Measurements from ENCODE around the gene CDKL5.

Gene CDKL5

DNA sequence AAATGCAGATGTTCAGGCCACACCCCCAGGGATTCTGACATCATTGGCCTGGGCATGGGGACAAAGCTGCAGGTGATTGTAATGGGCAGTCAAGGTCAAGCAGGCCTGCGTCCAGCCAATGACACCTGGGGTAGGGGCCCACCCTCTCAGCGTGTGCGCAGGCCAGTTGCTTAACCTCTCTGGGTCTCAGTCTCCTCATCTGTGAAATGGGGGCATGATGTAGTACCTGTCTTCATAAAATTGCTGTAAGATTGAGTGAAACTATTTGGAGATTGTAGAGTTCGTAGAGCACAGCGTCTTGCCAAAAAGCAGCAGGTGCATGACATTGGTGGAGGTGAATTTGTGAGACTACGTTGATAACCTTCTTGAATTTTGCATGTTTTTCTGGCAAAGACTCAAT, 225.3 kb downstream of the CDKL5 start:
- DNase-seq (no peak), ATAC-seq (replicated peaks) (no peak)
- no peaks in the 10 kb centered on the region for H3K4me1 Mint-ChIP-seq (ENCODE audit: low read depth in 2 of 2)
- no peaks in the 10 kb centered on the region for H3K27me3 Mint-ChIP-seq
- H3K9me3 Mint-ChIP-seq: no peaks in the 10 kb centered on the region
- H3K27ac Mint-ChIP-seq: no peak overlapping the region
- H3K36me3 Mint-ChIP-seq (ENCODE audit: insufficient read depth): no peaks in the 10 kb centered on the region
- no peak overlapping the region for H3K4me3 Mint-ChIP-seq

DNA sequence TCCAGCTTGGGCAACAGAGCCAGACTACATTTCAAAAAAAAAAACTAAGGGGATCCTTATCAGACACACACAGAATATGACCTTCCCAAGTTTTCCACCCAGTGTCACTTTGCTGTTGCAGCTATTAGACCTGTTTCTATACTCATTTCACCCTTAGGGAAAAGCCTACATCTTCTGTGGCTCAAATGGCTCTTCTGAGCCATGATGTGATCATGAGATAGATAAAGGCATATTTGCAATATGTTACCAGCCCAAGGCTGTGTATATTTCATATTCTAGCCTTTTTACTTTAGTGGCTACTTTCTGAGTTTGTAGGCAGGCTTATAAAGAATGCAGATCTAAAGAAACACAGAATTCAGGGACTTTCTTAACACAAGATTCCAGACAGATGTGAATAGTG, 227.2 kb downstream of the CDKL5 start:
- DNase-seq (no peak), ATAC-seq (replicated peaks) (no peak)
- Mint-ChIP-seq H3K9me3 (no peaks in the 10 kb centered on the region), H3K27me3 (no peaks in the 10 kb centered on the region), H3K4me3 (no peak overlapping the region), H3K27ac (no peak overlapping the region), H3K36me3 (ENCODE audit: insufficient read depth) (no peaks in the 10 kb centered on the region), H3K4me1 (ENCODE audit: low read depth in 2 of 2) (no peaks in the 10 kb centered on the region)

DNA sequence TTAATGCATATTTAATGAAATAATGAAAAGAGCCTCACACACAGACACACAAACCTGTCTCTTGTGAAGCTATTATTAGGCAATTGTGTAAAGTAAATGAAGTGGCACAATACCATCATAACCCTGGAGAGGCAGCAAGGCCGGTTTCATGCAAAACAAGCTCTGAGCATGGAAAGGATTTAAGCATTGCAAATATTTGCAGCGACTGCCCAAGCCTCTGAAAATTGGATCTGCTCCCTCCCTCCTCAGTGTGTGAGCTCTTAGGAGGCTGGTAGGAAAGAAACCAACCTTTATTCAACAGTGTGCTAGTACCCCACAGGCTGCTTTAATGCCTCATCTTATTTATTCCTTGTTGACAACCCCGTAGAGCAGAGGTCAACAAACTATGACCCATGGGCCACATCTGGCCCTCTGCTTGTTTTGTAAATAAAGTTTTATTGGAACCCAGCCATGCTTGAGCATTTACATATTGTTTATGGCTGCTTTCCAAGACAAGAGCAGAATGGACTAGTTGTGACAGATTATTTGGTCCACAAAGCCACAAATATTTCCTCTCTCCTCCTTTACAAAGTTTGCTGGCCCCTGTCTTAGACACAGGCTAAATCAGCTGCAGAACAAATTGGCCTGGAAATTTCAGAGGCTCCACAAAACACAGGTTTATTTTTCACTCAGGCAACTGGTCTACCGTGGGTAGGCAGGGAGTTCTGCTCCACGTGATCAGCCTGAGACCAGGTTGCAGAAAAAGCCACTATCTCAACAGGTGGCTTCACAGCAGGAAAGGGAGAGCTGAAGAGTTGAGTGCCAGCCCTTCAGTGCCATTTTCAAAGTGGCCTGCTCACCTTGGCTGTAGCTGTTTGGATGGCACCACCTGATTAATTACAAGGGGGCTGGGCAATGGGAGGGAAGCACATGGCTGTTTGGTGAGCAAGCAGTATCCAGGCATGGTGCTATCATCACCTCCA, 229.7 kb downstream of the CDKL5 start:
- no peak for DNase-seq
- Mint-ChIP-seq H3K4me1 (ENCODE audit: low read depth in 2 of 2) (no peaks in the 10 kb centered on the region), H3K9me3 (no peaks in the 10 kb centered on the region), H3K27ac (no peak overlapping the region), H3K4me3 (no peak overlapping the region), H3K36me3 (ENCODE audit: insufficient read depth) (no peaks in the 10 kb centered on the region), H3K27me3 (no peaks in the 10 kb centered on the region)
- ATAC-seq (replicated peaks): no peak

DNA sequence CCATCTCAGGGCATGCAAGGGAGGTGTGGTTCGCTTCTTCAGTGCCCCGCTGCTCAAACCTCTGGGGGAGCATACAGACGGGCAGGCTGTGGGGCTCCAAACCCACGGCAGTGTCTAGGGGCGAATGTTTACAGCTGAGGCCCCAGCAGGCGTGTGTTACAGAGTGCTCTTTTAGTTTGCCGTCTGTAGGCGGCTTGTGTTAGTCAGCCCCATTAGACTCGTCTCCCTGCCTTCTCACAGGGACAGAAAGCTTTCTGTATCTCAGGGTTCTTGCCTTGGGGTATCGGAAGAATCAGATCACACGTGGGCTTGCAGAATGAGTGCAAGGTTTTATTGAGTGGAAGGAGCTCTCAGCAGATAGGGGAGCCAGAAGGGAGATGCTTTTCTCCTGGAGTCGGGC, 235.9 kb downstream of the CDKL5 start:
- H3K27me3 Mint-ChIP-seq: peaks cover 0 to 7% of the 10 kb centered on the region in 2 donors
- H3K4me1 Mint-ChIP-seq (ENCODE audit: low read depth in 2 of 2): peaks cover 0 to 2% of the 10 kb centered on the region in 2 donors

DNA sequence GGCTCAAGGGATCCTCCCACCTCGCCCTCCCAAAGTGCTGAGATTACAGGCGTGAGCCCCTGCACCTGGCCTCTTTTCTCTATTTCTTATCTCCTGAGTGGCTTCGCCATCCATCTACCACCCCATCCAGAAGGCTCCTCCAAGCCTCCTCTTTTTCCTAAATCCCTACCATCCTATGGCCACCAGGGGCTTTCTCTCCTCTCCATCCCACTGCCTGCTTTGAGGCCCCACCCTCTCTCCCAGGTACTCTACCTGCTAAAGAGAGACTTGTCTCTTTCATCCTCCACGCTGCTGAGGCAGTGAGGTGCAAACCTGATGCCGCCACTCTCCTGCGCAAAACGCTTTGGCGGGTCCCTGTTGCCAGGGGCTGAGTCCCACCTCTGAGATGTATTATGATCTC, 239.5 kb downstream of the CDKL5 start:
- no peak overlapping the region for H3K27ac Mint-ChIP-seq
- ATAC-seq (replicated peaks): no peak

More for the DNA sequence above, 235.9 kb downstream of the CDKL5 start:
- Mint-ChIP-seq H3K36me3 (ENCODE audit: insufficient read depth) (no peaks in the 10 kb centered on the region), H3K4me3 (no peak overlapping the region), H3K27ac (no peak overlapping the region), H3K9me3 (no peaks in the 10 kb centered on the region)
- no peak for DNase-seq
- no peak for ATAC-seq (replicated peaks)

DNA sequence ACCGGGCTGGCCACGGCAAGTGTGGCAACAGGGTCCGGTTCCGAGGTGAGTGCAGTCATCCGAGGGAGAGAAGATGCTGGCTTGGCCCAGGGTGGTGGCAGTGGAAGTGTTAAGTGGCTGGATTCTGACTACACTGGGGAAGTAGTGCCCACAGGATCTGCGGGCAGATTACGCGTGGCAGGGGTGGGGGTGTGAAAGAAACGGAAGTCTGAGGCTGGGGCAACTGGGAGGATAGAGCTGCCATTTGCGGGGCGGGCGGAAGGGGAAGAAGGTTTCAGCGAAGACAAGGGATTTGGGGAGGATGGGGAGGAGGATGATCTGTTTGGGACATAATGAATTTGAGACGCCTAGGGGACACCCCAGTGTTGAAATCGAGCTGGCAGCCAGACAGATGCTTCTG, 241.2 kb downstream of the CDKL5 start:
- ATAC-seq (replicated peaks): no peak
- peaks cover 0 to 13% of the 10 kb centered on the region in 2 donors for H3K27me3 Mint-ChIP-seq
- H3K4me3 Mint-ChIP-seq: no peak overlapping the region
- no peaks in the 10 kb centered on the region for H3K36me3 Mint-ChIP-seq (ENCODE audit: insufficient read depth)
- no peak for DNase-seq
- H3K27ac Mint-ChIP-seq: no peak overlapping the region
- peaks cover 0 to 5% of the 10 kb centered on the region in 2 donors for H3K4me1 Mint-ChIP-seq (ENCODE audit: low read depth in 2 of 2)
- H3K9me3 Mint-ChIP-seq: no peaks in the 10 kb centered on the region

More for the DNA sequence above, 239.5 kb downstream of the CDKL5 start:
- Mint-ChIP-seq H3K4me3 (no peak overlapping the region), H3K4me1 (ENCODE audit: low read depth in 2 of 2) (peaks cover 0 to 5% of the 10 kb centered on the region in 2 donors), H3K27me3 (peaks cover 0 to 13% of the 10 kb centered on the region in 2 donors), H3K9me3 (no peaks in the 10 kb centered on the region), H3K36me3 (ENCODE audit: insufficient read depth) (no peaks in the 10 kb centered on the region)
- DNase-seq: no peak

DNA sequence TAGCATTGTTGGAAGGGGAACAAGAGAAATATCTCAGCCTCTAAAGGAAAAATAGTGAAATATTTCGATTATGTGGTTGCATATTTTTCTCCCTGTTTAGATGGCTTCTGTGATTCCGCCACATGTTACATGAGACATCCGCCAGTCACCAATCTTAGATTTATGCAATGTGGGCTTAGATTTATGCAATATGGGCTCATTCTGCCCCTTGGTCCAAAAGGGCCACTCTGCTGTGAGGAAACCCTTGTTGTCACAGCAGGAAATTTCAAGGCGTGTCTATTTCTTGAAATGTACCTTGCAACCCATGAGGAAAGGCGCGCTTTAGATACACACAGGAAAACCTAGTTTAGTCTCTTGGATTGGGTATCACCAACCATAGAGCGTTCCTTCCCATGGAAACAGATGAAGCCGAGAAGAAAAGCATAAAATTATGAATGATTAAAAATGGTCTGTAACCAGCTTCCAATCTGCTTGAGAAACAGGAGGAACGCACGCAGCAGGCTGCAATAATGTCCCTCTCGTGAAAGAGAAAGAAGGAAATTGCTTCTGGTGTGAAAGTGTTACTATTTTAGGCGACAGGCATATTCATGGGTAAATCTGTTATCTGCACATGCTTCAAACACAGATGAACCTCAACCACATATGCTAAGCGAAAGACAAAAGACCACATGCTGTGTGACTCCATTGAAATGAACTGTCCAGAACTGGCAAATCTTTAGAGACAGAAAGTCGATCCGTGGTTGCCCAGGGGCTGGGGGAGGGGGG, 242.8 kb downstream of the CDKL5 start:
- DNase-seq: no peak
- Mint-ChIP-seq H3K4me1 (ENCODE audit: low read depth in 2 of 2) (peaks cover 0 to 5% of the 10 kb centered on the region in 2 donors), H3K27ac (no peak overlapping the region), H3K36me3 (ENCODE audit: insufficient read depth) (peaks cover 2% of the 10 kb centered on the region), H3K9me3 (no peaks in the 10 kb centered on the region), H3K27me3 (peaks cover 0 to 13% of the 10 kb centered on the region in 2 donors), H3K4me3 (no peak overlapping the region)
- no peak for ATAC-seq (replicated peaks)

DNA sequence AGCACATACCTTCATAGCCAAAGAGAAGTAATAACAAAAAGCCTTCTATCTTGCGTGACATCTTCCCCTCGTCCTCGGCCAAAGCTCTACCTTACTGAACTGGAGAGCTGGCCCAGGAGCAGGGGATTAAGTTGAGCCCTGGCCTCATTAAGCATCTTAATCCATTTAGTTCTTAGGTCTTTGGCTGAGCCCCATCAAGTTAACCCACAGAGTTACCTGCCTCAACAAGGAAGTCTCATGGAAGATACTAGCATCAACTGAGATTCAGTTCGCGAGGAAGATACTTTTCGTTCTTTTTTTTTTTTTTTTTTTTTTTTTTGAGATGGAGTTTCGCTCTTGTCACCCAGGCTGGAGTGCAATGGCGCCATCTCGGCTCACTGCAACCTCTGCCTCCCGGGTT, 246.6 kb downstream of the CDKL5 start, which contains the start of gene RS1:
RS1 (minus strand) TSS at position 101 of the 400 bp plus-strand sequence; CDS start at position 61, 40 bp downstream.
- peak within 1 kb of the TSS in 1 of 2 donors; percentile 56 for H3K4me3 Mint-ChIP-seq
- no peak within 1 kb of the TSS for H3K27ac Mint-ChIP-seq
- no peak for ATAC-seq (replicated peaks)

DNA sequence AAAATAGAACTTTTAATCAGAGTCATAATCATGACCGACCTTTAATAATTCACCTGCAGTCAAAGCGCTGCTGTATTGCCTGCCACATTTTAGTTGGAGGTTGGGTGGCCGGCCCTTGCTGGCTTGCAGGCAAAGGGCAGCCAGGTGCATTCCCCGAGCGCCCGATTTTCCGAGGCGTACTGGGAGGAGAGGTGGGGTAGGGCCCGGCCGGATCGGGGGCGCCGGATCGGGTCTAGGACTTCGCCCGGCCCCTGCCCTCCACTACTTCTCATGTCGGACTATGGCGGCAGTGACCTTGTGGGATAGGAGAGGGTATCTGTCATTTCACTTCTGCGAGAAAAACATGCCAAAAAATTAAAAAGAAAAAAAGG, 249.0 kb downstream of the CDKL5 start:
- Mint-ChIP-seq H3K9me3 (no peaks in the 10 kb centered on the region), H3K36me3 (ENCODE audit: insufficient read depth) (peaks cover 41% of the 10 kb centered on the region)

More for the DNA sequence above, 246.6 kb downstream of the CDKL5 start, which contains the start of gene RS1:
- Mint-ChIP-seq H3K27me3 (no peaks in the 10 kb centered on the region), H3K36me3 (ENCODE audit: insufficient read depth) (peaks cover 39% of the 10 kb centered on the region), H3K9me3 (no peaks in the 10 kb centered on the region), H3K4me1 (ENCODE audit: low read depth in 2 of 2) (peaks cover 0 to 4% of the 10 kb centered on the region in 2 donors)
- DNase-seq: no peak

DNA sequence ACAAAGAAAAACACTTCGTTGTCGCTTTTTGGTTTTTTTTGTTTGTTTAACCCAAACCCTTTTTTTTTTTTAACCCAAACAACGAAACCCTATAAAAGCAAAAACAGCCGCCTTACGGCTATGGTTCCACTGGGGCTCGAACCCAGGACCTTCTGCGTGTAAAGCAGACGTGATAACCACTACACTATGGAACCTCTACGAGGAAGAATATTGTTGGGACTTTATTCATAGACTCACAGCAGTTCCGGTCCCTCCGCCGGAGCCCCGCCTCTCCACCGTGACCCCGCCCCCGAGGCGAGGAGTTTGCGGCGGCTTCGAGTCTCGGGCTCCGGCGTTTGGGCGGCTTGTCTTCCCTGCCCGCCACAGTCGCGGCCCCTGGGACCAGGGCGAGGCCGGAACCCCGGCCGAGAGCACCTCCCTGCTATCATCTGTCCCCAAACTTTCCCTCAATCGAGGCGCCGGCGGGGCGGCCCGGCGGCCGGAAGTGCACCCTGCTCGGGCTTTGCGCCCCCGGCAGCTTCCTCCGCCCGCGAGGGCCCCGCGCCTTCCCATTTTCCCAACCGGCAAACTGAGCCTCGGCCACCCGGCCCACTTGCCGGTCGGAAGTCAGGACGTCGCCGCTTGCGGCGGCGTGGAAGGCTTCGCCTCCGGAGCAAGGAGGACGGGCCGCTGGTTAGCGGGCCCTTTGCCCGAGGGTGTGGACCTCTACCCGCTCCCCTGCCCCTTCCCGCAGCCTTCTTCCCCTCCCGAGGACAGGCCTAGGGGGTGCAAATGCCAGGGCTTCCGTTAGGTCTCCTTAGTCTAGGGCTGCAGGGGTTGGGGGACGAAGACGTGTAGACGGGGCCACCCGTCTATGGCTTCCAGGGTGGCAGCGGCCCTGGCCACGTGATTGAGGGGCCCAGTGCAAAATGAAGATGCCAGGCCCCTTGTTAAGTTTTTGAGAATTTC, 249.7 kb downstream of the CDKL5 start:
- H3K9me3 Mint-ChIP-seq: no peaks in the 10 kb centered on the region
- peak overlapping the region; percentile 73 to 76 for H3K4me3 Mint-ChIP-seq
- H3K36me3 Mint-ChIP-seq (ENCODE audit: insufficient read depth): peaks cover 41% of the 10 kb centered on the region
- DNase-seq (peak; percentile 76 to 86 (median 84)), ATAC-seq (replicated peaks) (peak; percentile 89)
- no peaks in the 10 kb centered on the region for H3K27me3 Mint-ChIP-seq
- peaks cover 4 to 6% of the 10 kb centered on the region in 2 donors for H3K4me1 Mint-ChIP-seq (ENCODE audit: low read depth in 2 of 2)
- peak overlapping the region; percentile 93 to 97 for H3K27ac Mint-ChIP-seq

More for the DNA sequence above, 249.0 kb downstream of the CDKL5 start:
- Mint-ChIP-seq H3K27ac (peak overlapping the region; percentile 93 to 97), H3K4me1 (ENCODE audit: low read depth in 2 of 2) (peaks cover 4 to 6% of the 10 kb centered on the region in 2 donors), H3K27me3 (no peaks in the 10 kb centered on the region), H3K4me3 (peak overlapping the region; percentile 73 to 76)
- ATAC-seq (replicated peaks): peak; percentile 18
- peak; percentile 1 to 6 (median 1) for DNase-seq

DNA sequence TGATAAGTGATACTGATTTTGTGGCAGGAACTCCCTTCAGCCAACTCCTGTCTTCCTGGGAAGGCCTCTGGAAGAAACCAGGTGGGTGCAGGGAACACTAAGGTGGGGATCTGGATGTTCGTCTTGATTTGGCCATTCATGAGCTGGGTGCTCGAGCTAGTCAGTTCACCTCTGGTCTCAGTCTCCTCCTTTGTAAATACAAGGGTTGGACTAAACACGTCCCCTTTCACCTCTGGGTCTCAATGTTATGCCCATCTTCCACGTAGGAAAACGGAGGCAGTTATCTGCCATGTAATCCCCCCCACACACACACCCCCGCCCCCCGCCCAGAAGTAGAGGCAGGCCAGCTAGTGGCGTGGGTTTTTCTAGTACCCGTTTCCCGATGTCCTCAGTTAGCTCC, 250.6 kb downstream of the CDKL5 start:
- H3K36me3 Mint-ChIP-seq (ENCODE audit: insufficient read depth): peaks cover 41% of the 10 kb centered on the region
- H3K27me3 Mint-ChIP-seq: no peaks in the 10 kb centered on the region
- ATAC-seq (replicated peaks) (no peak), DNase-seq (no peak)
- H3K4me3 Mint-ChIP-seq: peak overlapping the region in 1 of 2 donors; percentile 25
- H3K4me1 Mint-ChIP-seq (ENCODE audit: low read depth in 2 of 2): peaks cover 4 to 6% of the 10 kb centered on the region in 2 donors
- no peaks in the 10 kb centered on the region for H3K9me3 Mint-ChIP-seq
- H3K27ac Mint-ChIP-seq: peak overlapping the region in 1 of 2 donors; percentile 93

DNA sequence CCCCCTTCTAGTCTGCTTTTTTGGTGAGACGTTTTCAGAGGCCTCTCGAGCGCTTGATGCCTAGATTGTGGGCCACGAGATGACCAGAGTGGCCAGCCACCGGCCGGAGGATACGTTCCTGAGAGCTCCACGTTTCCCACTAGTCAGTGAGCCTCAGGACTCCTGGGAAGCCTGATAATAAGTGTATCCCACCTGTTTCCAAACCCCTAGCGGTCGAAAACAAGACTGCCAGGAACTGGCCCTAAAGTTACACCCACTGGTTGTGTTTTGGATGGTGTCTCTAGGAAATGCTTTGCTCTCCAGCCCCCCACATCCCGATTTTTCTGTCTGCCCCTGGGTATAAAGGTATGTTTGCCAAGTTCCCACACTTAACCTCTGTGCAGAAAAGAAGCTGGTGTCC, 251.1 kb downstream of the CDKL5 start:
- Mint-ChIP-seq H3K27me3 (no peaks in the 10 kb centered on the region), H3K27ac (no peak overlapping the region), H3K36me3 (ENCODE audit: insufficient read depth) (peaks cover 41% of the 10 kb centered on the region), H3K4me3 (peak overlapping the region in 1 of 2 donors; percentile 25), H3K4me1 (ENCODE audit: low read depth in 2 of 2) (peaks cover 4 to 6% of the 10 kb centered on the region in 2 donors), H3K9me3 (no peaks in the 10 kb centered on the region)
- ATAC-seq (replicated peaks): no peak
- DNase-seq: no peak
